ENCODE data around the gene OPN4. TPM values are rescaled to one million over a fixed set of nuclear protein-coding genes. Genes with fewer than 3 reads are reported as not detected.

OPN4 gene
- total and polyA plus RNA-seq, 2 of the 13 experiments (the other 11 are each of a cell fraction or from before 2014, with no cell fraction given): not detected

DNA sequence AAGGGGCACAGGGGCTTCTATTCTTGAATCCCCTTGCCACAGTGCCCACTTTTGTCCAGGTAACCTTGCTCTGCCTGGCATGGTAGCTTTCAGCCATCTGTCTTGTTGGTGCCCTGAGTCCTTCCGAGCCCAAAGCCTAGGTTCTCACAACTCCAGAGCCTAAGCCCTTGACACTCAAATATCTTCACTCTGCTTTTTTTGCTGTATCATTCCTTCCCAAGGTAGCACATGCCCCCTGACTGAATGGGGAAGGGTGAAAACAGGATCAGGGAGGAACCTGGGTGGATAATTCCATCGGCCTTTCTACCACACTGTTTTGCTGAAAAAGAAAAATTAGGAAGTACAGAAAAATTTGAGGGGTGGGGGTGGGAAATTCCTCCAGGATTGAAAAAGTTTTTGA lies 51.6 kb downstream of the OPN4 start:
- TF ChIP-seq KDM3A (CRISPR knock-in tag; IDR thresholded peaks at IDR 0.05; ENCODE audit: low read depth) (no peak), SETDB1 (CRISPR knock-in tag; IDR thresholded peaks at IDR 0.05; ENCODE audit: borderline replicate concordance) (no peak), GTF2F1 (IDR thresholded peaks at IDR 0.05; ENCODE audit: low read length) (no peak), POLR2A (IDR thresholded peaks at IDR 0.05; ENCODE audit: insufficient read depth in 1 of 2, low read depth in 2 of 2, low read length in 2 of 2) (no peak)
- TF ChIP-seq, protein P1, sequence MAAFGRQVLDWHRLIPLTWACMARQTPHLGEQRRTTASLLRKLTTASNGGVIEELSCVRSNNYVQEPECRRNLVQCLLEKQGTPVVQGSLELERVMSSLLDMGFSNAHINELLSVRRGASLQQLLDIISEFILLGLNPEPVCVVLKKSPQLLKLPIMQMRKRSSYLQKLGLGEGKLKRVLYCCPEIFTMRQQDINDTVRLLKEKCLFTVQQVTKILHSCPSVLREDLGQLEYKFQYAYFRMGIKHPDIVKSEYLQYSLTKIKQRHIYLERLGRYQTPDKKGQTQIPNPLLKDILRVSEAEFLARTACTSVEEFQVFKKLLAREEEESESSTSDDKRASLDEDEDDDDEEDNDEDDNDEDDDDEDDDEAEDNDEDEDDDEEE (CRISPR knock-in tag; IDR thresholded peaks at IDR 0.05): no peak
- TF ChIP-seq, protein P2, sequence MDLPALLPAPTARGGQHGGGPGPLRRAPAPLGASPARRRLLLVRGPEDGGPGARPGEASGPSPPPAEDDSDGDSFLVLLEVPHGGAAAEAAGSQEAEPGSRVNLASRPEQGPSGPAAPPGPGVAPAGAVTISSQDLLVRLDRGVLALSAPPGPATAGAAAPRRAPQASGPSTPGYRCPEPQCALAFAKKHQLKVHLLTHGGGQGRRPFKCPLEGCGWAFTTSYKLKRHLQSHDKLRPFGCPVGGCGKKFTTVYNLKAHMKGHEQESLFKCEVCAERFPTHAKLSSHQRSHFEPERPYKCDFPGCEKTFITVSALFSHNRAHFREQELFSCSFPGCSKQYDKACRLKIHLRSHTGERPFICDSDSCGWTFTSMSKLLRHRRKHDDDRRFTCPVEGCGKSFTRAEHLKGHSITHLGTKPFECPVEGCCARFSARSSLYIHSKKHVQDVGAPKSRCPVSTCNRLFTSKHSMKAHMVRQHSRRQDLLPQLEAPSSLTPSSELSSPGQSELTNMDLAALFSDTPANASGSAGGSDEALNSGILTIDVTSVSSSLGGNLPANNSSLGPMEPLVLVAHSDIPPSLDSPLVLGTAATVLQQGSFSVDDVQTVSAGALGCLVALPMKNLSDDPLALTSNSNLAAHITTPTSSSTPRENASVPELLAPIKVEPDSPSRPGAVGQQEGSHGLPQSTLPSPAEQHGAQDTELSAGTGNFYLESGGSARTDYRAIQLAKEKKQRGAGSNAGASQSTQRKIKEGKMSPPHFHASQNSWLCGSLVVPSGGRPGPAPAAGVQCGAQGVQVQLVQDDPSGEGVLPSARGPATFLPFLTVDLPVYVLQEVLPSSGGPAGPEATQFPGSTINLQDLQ (CRISPR knock-in tag; IDR thresholded peaks at IDR 0.05): no peak
- TF ChIP-seq, protein P3, sequence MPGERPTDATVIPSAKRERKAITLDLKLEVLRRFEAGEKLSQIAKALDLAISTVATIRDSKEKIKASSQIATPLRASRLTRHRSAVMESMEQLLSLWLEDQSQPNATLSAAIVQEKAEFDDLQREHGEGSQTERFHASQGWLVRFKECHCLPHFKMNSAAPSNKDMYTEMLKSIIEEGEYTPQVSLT (CRISPR knock-in tag; IDR thresholded peaks at IDR 0.05; ENCODE audit: borderline replicate concordance, low read depth): no peak
- WGBS (ENCODE audit: low lambda C conversion rate): 56% methylated on average over 2 of the region's 2 CpGs
- ATAC-seq (no peak), FAIRE-seq (no peak), DNase-seq (ENCODE audit: low spot score) (no peak)
- no peaks in the 10 kb centered on the region for H4K20me1 ChIP-seq (ENCODE audit: insufficient read depth, low read length)
- in situ Hi-C loops (cut with HindIII; ENCODE audit: extremely low pct_ligation_motif_present, low pct_unique_long_range_greater_than_20kb): no loop called here
- intact Hi-C loops (cut with micrococcal nuclease; ENCODE audit: unreplicated experiment): no loop called here
- no peak overlapping the region for H3K4me2 ChIP-seq (ENCODE audit: low read depth, low read length)
- H3K9ac ChIP-seq (ENCODE audit: insufficient read depth, low read depth, low read length): no peak overlapping the region
- no peaks in the 10 kb centered on the region for H3K36me3 ChIP-seq (replicated peaks in 1 of 2; ENCODE audit: control insufficient read depth in 1 of 2, insufficient read depth in 2 of 2, low read length in 2 of 2)
- no peak overlapping the region for H3K27ac ChIP-seq (ENCODE audit: extremely low read length, insufficient read depth, low read length)
- peaks cover 5% of the 10 kb centered on the region; the same call in 1 of the 2 replicates for H3K4me1 ChIP-seq (ENCODE audit: insufficient read depth, low read length)
- no TSS peak for BruUV-seq (replicated peaks)
- H2AFZ ChIP-seq (ENCODE audit: low read length): no peak overlapping the region
- ChIA-PET CTCF (ENCODE audit: low intra/inter-chr PET ratio, low total read pairs) (no interaction called here), POLR2A (no interaction called here)
- no peaks in the 10 kb centered on the region for H3K9me3 ChIP-seq (ENCODE audit: low read length)
- peaks cover 0 to 3% of the 10 kb centered on the region in 2 experiments; a peak in 2 of 5 replicates for H3K27me3 ChIP-seq (ENCODE audit: control insufficient read depth in 1 of 2, insufficient read depth in 2 of 2, low read length in 2 of 2)
- H3K79me2 ChIP-seq (ENCODE audit: insufficient read depth, low read length): no peaks in the 10 kb centered on the region
- H3K4me3 ChIP-seq (replicated peaks in 1 of 3; ENCODE audit: insufficient read depth in 1 of 3, low read depth in 2 of 3, low read length in 3 of 3): no peak overlapping the region
